Activated CD4-positive, CD25-positive, alpha-beta regulatory T cell treated with anti-CD3 and anti-CD28 coated beads, Interleukin-2, amount 50 U/mL, for 72 hours (primary cell): ENCODE results near the gene ATP6V1G3.
"Not testable (repeated sequence)": the region's sequence is repeated elsewhere in the genome, so short reads cannot be mapped to it uniquely, and the experiment has no call there.

Experiments used
- DNase-seq: peaks from one replicate; pipeline ENCODE4 v3.0.0; 2021

The ATP6V1G3 gene

DNA sequence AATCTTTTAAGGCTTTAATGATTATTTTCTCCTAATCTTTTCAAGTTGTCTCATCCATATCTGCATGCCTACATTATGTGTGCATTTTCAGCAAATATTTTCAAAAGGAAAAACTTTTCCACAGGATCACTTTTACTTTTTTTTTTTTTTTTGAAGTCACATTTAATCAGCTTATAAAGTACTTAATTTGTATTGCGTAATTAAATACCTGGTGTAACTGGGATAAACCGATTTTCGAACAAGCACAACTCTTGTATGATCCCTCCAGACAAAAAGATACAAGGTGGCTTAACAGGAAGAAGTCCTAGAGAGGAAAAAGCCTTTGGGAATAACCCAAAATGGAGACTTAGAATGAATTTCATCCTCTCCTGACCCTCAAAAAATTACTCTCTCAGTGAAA is 1.3 kb upstream of the ATP6V1G3 start:
- no peak for DNase-seq

DNA sequence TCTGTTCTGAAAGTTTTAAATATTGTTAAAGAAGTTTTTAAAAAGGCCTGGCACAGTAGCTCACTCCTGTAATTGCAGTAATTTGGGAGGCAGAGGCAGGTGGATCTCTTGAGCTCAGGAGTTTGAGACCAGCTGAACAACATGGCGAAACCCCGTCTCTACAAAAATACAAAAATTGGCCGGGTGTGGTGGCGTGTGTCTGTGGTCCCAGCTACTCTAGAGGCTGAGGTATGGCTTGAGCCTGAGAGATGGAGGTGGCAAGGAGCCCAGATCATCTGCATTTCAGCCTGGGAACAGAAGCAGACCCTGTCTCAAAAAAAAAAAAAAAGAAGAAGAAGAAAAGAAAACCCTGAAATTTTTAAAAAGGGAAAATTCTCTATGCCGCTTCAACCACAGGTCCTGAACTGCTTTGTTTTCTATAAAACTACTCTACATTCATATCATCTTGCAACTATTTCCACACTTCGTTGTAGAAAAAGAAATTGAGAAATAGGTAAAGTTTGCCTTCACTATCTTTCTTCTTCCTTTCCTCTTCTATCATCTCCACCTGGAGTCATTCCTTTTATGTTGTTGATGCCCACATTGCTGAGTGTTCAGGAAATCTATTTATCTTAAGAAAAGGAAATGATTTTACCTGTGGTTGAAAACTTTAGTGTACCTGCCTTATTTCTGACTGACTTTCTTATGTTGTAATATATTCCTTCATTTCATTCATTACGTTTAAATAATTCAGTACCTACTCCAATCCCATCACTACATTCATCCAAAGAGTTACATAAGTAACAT is 1.7 kb downstream of the ATP6V1G3 start:
- DNase-seq, result no peak

DNA sequence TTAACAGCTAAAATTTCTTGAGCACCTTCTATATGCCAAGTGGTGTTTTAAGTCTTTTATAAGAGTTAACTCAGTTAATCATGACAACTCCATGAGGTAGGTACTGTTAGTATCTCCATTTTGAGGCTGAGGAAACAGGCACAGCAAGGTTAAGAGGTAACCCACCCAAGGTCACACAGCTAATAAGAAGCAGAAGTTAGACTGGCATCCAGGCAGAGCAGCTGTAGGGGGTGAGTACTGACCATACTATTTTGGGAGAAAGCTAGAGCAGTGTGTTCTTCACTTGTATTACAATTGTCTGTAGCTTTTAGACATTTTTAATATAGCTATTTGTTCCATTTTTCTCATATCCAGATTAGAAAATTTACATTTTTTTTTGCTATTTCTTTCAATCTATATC is 4.8 kb downstream of the ATP6V1G3 start:
- no peak for DNase-seq

DNA sequence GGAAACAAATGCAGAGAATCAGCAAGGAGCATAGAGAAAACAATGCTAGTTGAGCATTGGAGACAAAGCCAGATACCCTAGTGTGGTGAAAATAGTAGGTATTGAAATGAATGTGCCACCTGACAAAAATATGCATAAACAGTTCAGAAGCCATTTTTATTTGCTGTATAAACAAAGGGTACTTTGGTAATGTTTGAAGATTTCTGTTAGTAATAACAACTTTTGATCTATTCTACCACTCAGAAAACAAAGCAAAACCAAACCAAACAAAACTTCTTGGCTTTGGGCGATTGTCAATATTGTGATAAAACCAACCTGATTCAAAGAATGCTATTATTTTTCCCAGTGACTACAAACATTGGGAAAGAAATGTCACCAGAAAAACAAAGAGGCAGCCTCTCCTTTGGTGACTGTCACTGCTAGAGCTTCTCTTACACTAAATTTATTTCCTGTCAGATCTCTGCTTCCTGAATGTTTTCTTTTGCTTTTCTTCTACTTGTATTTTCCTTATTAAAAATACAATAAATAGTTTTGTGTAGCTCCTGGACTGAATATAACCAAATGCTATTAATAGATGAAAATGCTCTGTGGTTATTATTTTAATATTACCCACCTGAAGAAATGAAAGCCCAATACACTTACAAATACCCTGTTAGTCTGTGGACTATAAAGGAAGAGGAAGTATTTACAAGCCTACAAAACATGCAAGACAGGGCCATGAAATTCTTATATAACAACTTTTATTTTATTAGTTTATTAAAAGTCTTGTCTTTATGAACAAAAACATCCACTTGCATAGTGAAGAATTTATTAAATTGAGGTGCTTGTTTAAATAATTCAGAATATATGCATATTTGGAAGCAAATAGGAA is 5.7 kb downstream of the ATP6V1G3 start:
- no peak for DNase-seq

DNA sequence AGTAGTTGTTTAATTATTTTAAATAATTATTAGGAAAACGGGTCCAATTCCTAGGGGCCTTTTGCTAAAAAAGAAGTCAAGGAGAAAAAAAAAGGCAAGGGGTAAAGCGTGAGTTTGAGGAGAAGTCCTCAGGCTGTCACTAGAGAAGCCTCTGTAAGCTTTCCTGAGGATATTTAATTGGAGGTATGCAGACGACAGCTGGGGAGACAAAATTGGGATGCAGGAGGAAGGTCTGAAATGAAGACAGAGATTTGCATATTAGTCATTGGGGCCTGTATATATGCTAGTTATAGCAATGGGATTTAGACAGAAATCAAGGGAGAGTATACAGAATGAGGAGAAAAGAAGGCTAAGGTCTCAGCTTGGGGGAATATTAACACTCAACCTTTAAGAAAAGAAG is 8.6 kb downstream of the ATP6V1G3 start:
- DNase-seq, result no peak

DNA sequence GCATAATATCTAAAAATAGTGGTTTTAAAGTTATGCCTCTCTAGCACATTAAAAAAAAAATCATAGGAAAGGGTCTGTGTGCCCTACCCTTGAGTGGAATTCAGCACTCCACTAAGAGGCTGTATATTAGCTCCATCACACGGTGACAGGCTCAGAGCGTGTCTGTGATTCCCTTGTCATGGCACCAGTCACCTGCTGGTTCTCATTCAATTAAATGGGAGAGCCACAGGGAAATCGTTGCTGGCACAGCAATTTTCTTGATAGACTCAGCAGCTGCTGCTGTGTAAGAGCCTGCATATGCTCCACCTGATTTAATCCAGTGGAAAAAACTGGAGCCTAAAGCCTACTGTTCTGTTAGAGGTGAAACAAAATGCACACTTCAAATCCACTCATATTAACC is 9.5 kb downstream of the ATP6V1G3 start:
- no peak for DNase-seq

DNA sequence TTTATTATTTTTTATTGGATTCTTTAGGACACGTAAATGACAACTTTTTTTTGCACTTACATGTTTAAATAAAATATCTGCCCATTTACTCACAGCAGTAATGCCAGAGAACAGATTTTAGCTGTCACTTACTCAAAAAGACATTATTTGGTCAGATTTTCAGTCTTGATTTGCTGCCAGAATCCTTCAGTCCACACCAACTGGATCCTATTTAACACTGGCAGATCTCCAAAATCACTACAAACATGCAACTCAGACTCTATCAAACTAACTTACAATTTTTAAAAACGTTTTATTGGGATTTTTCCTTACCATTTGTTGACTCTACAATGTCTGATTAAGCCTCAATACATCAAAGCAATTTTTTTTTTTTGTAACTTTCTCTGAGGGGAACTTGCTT is 11.1 kb downstream of the ATP6V1G3 start:
- DNase-seq, result no peak

DNA sequence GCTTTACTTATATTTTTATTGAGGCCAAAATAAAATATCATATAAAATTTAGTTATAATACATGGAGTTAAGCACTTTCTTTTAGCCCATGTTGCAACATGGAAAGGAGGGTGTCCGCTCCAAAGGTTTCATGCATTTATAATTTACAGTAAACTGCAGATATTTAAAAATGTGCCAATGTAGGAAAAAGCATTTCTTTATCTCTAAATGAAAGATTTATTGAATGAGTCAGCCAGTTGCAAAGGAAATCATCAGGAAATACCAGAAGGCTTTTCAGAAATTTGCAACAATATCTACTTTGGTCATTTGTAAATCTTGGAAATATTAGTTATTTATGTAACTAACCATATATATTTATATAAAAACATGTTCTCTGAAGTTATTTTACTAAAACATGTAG is 12.1 kb downstream of the ATP6V1G3 start:
- no peak for DNase-seq

DNA sequence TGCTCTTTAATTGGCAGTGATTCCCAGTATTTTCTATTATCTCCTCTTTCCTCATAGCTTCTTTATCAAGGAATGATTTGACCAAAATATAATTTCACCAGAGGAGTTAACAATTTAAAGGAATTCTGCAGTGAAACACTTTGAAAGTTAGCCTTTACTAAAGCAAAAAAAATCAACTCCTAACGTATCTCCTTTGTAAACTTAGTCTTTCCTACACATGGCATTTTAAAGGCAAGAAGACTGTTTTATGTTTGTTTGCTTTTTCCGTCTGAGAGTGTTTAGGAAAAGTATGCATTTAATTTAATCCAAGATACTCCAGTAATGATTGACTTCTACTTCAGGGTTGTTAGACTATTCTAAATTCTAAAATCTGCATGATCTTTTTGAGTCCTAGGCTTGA is 15.9 kb downstream of the ATP6V1G3 start:
- DNase-seq, result no peak

DNA sequence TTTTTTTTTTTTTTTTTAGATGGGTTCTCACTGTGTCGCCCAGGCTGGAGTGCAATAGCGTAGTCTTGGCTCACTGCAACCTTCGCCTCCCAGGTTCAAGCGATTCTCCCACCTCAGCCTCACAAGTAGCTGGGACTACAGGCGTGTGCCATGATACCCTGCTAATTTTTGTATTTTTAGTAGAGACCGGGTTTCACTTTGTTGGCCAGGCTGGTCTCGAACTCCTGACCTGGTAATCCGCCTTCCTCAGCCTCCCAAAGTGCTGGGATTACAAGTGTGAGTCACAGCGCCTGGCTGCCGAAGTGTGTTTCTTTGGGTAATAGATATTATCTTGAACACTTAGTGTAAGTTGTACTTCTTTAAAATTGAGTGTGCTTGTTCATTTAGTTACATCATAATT is 16.4 kb downstream of the ATP6V1G3 start:
- DNase-seq, result not testable (repeated sequence)

DNA sequence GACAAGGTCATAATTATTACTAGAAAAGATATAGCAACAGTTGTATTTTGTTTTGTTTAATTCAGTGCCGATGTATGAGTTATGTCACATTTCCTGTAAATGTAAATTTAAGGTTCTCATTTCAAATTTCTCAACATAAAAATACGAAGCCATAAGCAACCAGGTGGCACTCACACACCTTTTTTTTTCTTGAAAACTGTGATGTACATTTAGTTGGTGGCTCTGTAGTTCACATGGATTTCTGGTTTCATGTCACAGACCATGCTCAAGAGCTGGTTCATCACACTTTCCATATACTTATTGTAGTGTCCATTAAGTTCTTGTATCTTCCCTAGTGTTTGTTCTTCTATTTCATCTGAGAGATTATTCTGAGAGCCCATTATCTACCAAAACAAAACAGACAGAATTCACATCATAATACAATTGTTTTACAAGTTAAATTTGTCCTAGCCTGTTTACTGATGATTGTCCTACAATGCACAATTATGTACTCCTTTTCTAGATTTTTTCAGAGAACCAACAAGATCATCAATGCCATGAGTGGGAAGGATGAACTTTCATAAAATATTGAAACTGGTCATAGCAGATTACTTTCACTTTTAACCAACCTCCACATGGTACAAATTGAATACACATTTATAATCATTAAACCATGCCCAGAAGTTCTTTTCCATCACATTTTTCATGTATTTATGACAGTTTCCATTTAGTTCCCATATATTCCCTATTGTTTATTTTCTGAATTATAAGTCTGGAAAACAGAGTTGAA is 17.1 kb downstream of the ATP6V1G3 start:
- no peak for DNase-seq

DNA sequence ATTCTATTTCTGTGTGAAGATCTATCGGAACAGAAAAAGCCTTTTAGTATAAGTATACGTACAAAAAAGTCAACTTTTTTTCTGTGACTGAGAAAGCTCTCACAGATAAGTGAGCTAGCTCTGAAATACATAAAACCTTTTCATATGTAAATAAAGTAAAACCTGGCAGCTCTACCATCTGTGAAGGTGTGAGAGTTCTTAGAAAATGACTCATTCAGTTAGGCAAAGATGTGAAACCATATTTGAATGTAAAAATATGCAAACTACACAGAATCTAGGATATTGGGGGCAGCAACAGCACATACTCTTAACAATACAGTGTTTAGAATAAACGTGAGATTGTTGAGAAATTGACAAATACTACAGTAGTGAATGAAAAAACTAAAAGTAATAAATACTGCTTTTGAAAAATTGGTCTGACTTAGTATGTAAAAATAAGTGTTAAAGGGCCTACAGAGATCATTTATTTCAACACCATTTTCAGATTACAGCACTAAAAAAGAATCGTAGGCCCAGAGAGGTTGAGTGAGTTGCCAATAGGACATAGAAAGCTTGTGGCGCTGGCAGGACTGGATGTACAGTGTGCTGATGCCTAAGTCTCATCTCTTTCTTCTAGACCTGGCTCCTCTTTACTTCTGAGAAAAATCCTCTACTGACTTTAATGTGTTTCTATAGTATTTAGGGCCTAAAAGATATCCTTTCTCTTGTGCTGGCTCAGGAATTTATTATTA is 19.8 kb downstream of the ATP6V1G3 start:
- DNase-seq, result no peak

DNA sequence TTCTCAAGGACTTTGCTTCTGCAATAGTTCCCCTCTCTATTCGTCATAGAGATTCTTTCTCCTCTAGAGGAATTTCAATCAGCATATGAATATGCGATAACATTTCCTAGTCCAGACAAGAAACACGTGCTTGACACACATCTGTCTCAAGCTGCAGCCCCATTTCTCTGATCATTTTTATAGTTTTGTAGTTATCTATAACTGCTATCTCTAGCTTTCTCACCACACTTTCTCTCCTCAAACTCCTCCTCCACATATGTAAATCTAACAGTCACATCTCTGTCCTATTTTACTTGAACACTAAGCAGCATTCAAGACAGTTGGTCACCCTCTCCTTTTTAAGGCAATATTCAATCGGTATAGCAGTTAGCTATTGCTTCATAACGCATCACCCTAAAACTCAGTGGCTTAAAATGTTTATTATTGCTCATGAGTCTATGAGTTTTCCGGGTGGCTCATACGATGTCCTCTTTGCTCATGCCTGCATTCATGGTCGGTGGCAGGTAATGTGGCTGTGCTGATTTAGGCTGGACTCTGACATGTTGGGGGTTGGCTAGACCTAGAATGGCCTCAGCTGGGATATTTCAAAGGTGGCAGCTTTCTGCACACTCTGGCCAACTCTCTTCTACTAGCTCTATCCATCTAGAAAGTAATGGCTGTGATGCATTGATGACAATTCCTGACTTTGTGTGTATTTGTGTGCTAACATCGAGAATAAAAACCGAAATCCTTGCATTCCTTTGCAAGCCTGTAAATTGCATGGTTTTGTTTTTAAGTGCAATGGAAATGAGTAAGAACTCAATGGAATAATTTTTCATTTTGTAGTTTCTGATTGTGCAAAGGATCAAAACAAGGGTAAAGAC is 20.6 kb downstream of the ATP6V1G3 start:
- no peak for DNase-seq

DNA sequence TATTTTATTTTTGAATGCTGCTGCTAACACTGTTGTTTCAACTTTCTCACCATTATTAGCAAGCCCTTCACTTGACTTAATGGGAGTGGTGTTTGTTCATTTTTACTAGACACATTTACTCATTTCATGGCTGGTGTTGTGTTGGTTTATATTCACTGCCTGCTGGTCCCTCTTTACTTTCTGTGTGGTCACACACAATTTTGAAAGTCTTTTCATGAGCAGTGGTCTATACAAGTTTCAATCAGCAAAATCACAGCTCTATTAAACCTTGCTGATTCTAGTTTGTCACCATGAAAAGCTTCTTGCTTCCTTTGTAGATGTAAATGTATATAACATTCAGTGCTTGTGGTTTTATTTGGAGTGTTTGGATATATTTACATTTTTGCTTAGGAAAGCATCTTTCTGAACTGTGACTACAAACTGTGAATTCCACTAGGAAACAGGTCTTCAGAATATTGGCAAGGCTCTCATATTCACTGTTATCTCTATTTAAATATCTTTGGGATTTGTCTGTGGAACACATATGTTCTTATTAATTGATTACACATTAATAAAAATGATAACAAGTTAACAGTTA is 22.8 kb downstream of the ATP6V1G3 start:
- no peak for DNase-seq

DNA sequence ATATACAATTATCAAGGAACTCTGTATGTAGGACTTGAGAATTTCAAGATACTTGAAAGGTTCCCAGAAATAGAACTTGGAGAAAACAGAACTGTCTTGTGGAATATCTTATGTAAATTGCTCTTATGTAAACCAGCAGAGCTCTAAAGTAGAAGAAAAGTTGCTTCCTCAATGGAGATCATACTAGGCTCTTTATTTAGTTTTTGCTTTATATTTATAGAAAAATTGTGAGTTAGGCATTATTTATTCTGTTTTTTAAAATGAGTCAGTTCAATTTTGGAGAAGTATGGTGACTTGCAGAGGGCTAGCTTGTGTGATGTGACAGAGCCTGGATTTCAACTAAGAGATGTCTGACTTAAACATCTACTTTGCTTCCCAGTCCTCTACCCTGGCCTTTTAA is 40.4 kb downstream of the ATP6V1G3 start:
- no peak for DNase-seq

DNA sequence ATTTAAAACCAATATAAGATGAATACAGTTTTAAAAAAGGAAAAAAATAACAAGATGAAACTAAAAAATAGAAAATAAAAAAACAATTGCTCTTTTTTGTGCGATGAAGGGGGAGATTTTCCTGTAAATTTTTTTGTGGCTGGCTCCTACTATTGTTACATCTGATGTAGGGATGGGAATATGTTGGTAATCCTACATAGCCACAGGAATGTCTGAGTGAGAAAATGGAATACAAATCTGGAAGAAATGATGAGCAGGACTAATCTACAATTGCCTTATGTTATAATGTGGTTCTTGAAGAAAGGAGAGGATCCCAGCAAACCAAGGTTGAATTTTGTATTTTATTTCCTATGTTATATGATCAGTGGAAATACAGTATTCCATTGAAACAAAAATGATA is 40.9 kb downstream of the ATP6V1G3 start:
- DNase-seq, result no peak

DNA sequence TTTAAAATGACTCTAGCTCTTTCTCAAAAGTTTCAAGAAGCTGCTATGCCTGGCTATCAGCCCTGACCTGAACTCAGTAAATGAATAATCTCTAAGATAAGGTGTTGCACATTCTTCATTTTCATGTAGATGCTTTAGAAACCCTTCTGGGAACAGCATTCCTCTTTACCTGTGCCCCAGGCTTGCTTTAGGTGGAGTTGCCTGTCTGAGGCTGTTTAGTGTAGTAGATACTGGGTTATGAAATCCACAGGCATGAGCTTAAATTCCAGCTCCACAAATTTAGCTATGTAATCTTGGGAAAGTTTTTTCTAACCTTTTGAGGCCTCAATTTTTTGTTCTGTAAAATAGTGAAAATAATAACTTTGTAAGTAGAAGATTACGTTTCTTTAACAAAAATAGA is 41.6 kb downstream of the ATP6V1G3 start:
- DNase-seq, result no peak

DNA sequence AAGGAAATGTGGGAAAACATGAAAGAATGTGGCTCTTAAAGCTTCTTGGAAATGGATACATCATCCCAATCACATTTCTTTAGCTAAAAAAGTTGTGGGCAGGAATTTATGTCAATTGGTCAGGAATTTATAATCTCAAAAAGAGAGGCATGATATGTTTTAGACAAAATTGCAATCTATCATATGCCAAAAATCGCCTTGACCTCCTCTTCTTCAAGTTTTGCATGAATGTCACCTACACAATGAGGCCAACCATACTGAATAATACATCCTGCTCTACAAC is 42.4 kb downstream of the ATP6V1G3 start:
- no peak for DNase-seq

DNA sequence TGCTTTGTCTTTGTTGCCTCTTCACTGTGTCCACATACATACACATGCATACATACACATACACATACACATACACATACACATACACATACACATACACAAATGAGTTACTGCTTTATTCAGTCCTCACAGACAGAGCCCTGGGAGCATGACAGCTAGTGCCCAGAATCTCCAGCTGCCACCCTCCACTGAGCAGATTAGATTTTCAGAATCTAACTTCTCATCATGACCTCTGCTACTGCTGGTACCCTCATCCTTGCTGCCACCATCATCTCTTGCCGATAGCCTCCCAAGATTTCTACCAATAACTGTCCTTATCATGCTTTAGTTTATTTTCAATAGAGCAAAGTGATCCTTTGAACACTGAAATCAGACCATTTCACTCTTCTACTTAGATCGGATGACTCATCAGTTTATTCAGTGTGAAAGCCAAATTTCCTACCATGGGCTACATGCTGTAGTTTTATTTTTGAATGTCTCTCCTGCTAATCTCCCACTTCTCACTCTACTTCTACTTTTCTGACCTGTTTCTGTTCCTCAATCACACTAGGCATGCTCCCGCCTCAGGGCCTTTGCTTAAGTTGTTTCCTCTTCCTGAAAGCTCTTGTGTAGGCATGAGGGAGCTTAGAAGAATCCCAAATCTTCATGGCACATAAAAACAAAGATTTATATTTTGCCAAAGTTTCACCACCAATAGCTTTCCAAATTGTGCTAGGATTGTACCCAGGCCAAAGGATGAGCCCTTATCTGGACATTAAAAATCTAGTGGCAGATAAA is 43.0 kb downstream of the ATP6V1G3 start:
- DNase-seq, result no peak

DNA sequence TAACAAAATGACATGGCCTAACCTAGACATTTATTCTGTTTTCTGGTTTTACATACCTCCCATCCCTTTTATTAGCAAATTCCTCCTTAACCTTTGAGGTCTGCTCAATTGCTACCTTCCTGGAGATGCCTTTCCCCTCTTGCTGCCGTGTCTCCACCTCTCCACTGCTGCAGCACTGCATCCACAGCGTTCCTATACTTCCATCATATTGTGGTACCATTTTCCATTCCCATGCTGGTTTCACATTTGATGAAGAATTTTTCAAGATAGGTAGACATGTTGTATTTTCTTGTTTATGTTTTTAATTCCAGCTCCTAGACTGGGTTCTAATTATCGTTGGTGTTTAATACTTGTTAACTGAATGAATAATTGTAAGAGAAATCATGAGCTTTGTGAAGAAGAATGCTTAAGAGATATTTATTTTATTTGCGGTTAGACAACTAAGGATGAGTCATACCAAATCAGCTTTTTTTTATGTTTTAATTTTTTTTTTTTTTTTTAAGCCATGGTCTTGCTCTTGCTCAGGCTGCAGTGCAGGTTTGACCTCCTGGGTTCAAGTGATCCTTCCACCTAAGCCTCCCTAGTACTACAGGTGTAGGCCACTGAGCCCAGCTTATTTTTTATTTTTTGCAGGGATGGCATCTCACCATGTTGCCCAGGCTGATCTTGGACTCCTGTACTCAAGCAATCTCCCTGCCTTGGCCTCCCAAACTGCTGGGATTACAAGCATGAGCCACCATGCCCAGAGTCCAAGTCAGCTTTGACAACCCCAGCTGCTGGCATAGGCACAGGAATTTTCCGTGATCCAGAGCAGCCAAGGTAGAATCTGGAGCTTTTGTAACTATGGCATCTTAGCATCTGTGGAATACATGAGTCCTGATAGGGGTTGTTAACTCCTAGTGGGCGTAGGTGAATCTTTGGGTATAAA is 44.0 kb downstream of the ATP6V1G3 start:
- DNase-seq, result no peak
